Fibroblast of lung (primary cell): Measurements from ENCODE around the gene WDR89.

ENCODE experiments used
- EZH2 ChIP-seq: IDR thresholded peaks from 2 replicates; pipeline ENCODE4 v1.5.1; 2012; ENCODE audit warnings: low read length, control low read depth, mild to moderate bottlenecking; ENCODE audit errors: missing control alignments
- TF ChIP-seq, protein P1 (sequence below), 2 donors: IDR thresholded peaks in 1 of 2; conservative IDR thresholded peaks in 1 of 2; 1 replicate in 1 of 2; 2 replicates in 1 of 2; pipeline ENCODE4 v1.5.1; 2011 to 2012; ENCODE audit warnings: low read length in 2 of 2, control low read depth in 1 of 2, inconsistent platforms in 1 of 2, low read depth in 1 of 2, mild to moderate bottlenecking in 1 of 2

GRCh38 chr14:63562405-63562804 is 79.3 kb downstream of the WDR89 start:
- TF ChIP-seq, protein P1, sequence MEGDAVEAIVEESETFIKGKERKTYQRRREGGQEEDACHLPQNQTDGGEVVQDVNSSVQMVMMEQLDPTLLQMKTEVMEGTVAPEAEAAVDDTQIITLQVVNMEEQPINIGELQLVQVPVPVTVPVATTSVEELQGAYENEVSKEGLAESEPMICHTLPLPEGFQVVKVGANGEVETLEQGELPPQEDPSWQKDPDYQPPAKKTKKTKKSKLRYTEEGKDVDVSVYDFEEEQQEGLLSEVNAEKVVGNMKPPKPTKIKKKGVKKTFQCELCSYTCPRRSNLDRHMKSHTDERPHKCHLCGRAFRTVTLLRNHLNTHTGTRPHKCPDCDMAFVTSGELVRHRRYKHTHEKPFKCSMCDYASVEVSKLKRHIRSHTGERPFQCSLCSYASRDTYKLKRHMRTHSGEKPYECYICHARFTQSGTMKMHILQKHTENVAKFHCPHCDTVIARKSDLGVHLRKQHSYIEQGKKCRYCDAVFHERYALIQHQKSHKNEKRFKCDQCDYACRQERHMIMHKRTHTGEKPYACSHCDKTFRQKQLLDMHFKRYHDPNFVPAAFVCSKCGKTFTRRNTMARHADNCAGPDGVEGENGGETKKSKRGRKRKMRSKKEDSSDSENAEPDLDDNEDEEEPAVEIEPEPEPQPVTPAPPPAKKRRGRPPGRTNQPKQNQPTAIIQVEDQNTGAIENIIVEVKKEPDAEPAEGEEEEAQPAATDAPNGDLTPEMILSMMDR (conservative IDR thresholded peaks at IDR 0.05 in 1 of 2, IDR thresholded peaks at IDR 0.05 in 1 of 2; ENCODE audit: low read depth in 1 of 2, low read length in 2 of 2), result no peak
- no peak for TF ChIP-seq EZH2
